Sigmoid colon (tissue), 7 donors: ENCODE data around the gene LIPF. TPM values are rescaled to one million over a fixed set of nuclear protein-coding genes. Genes with fewer than 3 reads are reported as not detected.

ENCODE experiments used
- DNase-seq: peaks from one replicate; pipeline ENCODE4 v3.0.0-alpha.2; 2019
- H3K27ac ChIP-seq, 4 donors: fragments of 200-600 bp; sonication (generic); one replicate each; pipeline ENCODE4 v1.5.1; 2016 to 2019; ENCODE audit warnings: mild to moderate bottlenecking in 1 of 4
- H3K27me3 ChIP-seq, 3 donors: fragments of 200-600 bp; sonication (generic); one replicate each; pipeline ENCODE4 v1.5.1; 2019; ENCODE audit warnings: mild to moderate bottlenecking in 1 of 3
- H3K36me3 ChIP-seq, 4 donors: fragments of 200-600 bp; sonication (generic); one replicate each; pipeline ENCODE4 v1.5.1; 2016 to 2019
- H3K4me1 ChIP-seq, 4 donors: fragments of 200-600 bp; sonication (generic); one replicate each; pipeline ENCODE4 v1.5.1; 2017 to 2019
- H3K4me3 ChIP-seq, 4 donors: fragments of 200-600 bp; sonication (generic); one replicate each; pipeline ENCODE4 v1.5.1; 2017 to 2019; ENCODE audit warnings: mild to moderate bottlenecking in 2 of 4, moderate library complexity in 1 of 4
- H3K9me3 ChIP-seq, 4 donors: fragments of 200-600 bp in 3 of 4; sonication (generic) in 3 of 4; one replicate each; pipeline versions ENCODE4 v1.5.1 to v1.6.1; 2013 to 2019
- CTCF ChIP-seq, 4 experiments: fragments of 450-650 bp in 3 of 4; fragments of 200-600 bp in 1 of 4; IDR thresholded peaks; one replicate each; pipeline ENCODE4 v1.5.1; 2016 to 2019; ENCODE audit warnings: antibody characterized with exemption in 4 of 4, mild to moderate bottlenecking in 3 of 4, moderate library complexity in 2 of 4
- EP300 ChIP-seq, 4 donors: sonication (generic); formaldehyde crosslinking; IDR thresholded peaks; one replicate each; pipeline ENCODE4 v1.6.1; 2017; ENCODE audit warnings: antibody characterized with exemption in 4 of 4
- POLR2A ChIP-seq, 2 donors: fragments of 450-650 bp; IDR thresholded peaks; one replicate each; pipeline ENCODE4 v1.6.1; 2016; ENCODE audit warnings: antibody characterized with exemption in 2 of 2, mild to moderate bottlenecking in 2 of 2, moderate library complexity in 2 of 2
- POLR2AphosphoS5 ChIP-seq, 4 donors: sonication (generic); formaldehyde crosslinking; IDR thresholded peaks; one replicate each; pipeline ENCODE4 v1.6.1; 2017; ENCODE audit warnings: antibody characterized with exemption in 4 of 4
- WGBS, 2 donors: extraction: QIAGEN DNeasy Blood & Tissue Kit; methylation state at CpG; one replicate each; pipeline ENCODE4 v1.1.7; 2013; 5-methylcytosine and 5-hydroxymethylcytosine counted together
- intact Hi-C: fragments of 100-400 bp; cut with DNase I; formaldehyde crosslinking; loops from one replicate; pipeline ENCODE4 v1.15.1; 2023
- polyA plus RNA-seq, 3 donors: library from polyadenylated mRNA; stranded (reverse); fragments of 200-250 nt; gene quantifications; one replicate each; pipeline ENCODE4 v1.2.3, GENCODE V29; 2013
- total RNA-seq, 4 donors: library from RNA; depleted of rRNA; stranded (reverse); fragments of >200 nt; gene quantifications; one replicate each; pipeline ENCODE4 v1.1.0, GENCODE V29; 2016
- donor health status: healthy with polysubstance abuse.
- donor health status: Bipolar disorder and iron deficiency.
- donor health status: healthy.

LIPF gene
- total and polyA plus RNA-seq, 7 donors = 0.36 to 9.6 (median 4.6) TPM; not detected in 4

GRCh38 chr10:88642963-88643362 lies 21.3 kb upstream of the LIPF start:
- no peak for TF ChIP-seq CTCF (IDR thresholded peaks at IDR 0.05)
- TF ChIP-seq POLR2A (IDR thresholded peaks at IDR 0.05) = no peak
- no peak for TF ChIP-seq POLR2AphosphoS5 (IDR thresholded peaks at IDR 0.05)
- no peak for TF ChIP-seq EP300 (IDR thresholded peaks at IDR 0.05)
- no peaks in the 10 kb centered on the region for H3K27me3 ChIP-seq
- H3K4me3 ChIP-seq = no peak overlapping the region
- intact Hi-C loops = no loop called here
- no peak for DNase-seq
- no peak overlapping the region for H3K27ac ChIP-seq
- H3K4me1 ChIP-seq = no peaks in the 10 kb centered on the region
- H3K9me3 ChIP-seq = peaks cover 0 to 7% (median 0%) of the 10 kb centered on the region in 4 donors
- no peaks in the 10 kb centered on the region for H3K36me3 ChIP-seq

DNA sequence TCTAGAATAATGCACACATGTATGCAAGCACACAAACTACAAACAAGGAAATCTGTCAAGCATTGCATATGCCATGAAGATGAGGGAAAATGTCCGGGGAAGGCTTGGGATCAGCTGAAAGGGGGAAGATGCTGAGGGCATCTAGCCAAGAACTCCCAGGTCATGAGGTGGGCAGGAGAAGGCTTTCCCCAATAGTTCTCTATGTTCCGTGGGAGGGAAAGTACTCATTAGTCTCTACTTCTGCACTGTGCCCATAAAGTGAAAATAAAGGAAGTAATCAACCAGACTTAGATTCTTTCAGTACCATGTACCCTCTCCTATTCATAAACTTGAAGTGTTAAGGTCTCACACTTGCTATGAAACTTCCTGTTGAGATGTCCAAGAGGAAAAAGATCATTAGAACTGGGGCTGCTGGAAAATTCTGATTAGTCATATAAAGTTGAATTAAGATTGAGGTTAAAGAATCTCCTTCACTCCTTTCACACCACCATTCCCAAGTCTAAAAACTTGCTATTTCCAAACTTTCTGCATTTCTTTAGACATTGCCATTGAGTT lies 17.1 kb upstream of the LIPF start:
- intact Hi-C loops = no loop called here
- Histone ChIP-seq H3K36me3 (no peaks in the 10 kb centered on the region), H3K9me3 (no peaks in the 10 kb centered on the region), H3K4me1 (no peaks in the 10 kb centered on the region), H3K4me3 (no peak overlapping the region), H3K27ac (no peak overlapping the region), H3K27me3 (no peaks in the 10 kb centered on the region)
- no peak for DNase-seq
- TF ChIP-seq CTCF (IDR thresholded peaks at IDR 0.05) = no peak
- TF ChIP-seq POLR2A (IDR thresholded peaks at IDR 0.05) = no peak
- TF ChIP-seq EP300 (IDR thresholded peaks at IDR 0.05) = no peak
- no peak for TF ChIP-seq POLR2AphosphoS5 (IDR thresholded peaks at IDR 0.05)
- WGBS, 2 donors = 63 to 74% methylated on average over 2 of the region's 2 CpGs

GRCh38 chr10:88651101-88651551 lies 13.1 kb upstream of the LIPF start:
- Histone ChIP-seq H3K9me3 (no peaks in the 10 kb centered on the region), H3K27ac (no peak overlapping the region), H3K4me1 (no peaks in the 10 kb centered on the region), H3K4me3 (no peak overlapping the region), H3K36me3 (no peaks in the 10 kb centered on the region), H3K27me3 (no peaks in the 10 kb centered on the region)
- no peak for DNase-seq
- intact Hi-C loops = no loop called here
- TF ChIP-seq POLR2AphosphoS5 (IDR thresholded peaks at IDR 0.05) (no peak), POLR2A (IDR thresholded peaks at IDR 0.05) (no peak), CTCF (IDR thresholded peaks at IDR 0.05) (no peak), EP300 (IDR thresholded peaks at IDR 0.05) (no peak)

- intact Hi-C loops = no loop called here
- no peaks in the 10 kb centered on the region for H3K27me3 ChIP-seq
- H3K4me3 ChIP-seq = no peak overlapping the region
- no peaks in the 10 kb centered on the region for H3K36me3 ChIP-seq
- H3K4me1 ChIP-seq = no peaks in the 10 kb centered on the region
- H3K9me3 ChIP-seq = no peaks in the 10 kb centered on the region
- no peak overlapping the region for H3K27ac ChIP-seq
- DNase-seq = no peak
- 96 to 97% methylated on average over 2 of the region's 2 CpGs for WGBS, 2 donors
- TF ChIP-seq CTCF (IDR thresholded peaks at IDR 0.05) = no peak
- no peak for TF ChIP-seq POLR2AphosphoS5 (IDR thresholded peaks at IDR 0.05)
- TF ChIP-seq POLR2A (IDR thresholded peaks at IDR 0.05) = no peak
- TF ChIP-seq EP300 (IDR thresholded peaks at IDR 0.05) = no peak
These were observed 11.6 kb upstream of the LIPF start for GRCh38 chr10:88652616-88653015.

- Histone ChIP-seq H3K27ac (no peak overlapping the region), H3K27me3 (no peaks in the 10 kb centered on the region), H3K4me3 (no peak overlapping the region), H3K4me1 (no peaks in the 10 kb centered on the region), H3K36me3 (no peaks in the 10 kb centered on the region), H3K9me3 (no peaks in the 10 kb centered on the region)
- intact Hi-C loops = no loop called here
- DNase-seq = no peak
- 96% methylated on average over 1 of the region's 1 CpG for WGBS, 2 donors
- TF ChIP-seq CTCF (IDR thresholded peaks at IDR 0.05) (no peak), POLR2AphosphoS5 (IDR thresholded peaks at IDR 0.05) (no peak), EP300 (IDR thresholded peaks at IDR 0.05) (no peak), POLR2A (IDR thresholded peaks at IDR 0.05) (no peak)
These were observed 6.3 kb upstream of the LIPF start for GRCh38 chr10:88657901-88658300.
